ENCODE measurements around the gene CTU1.
A peak's percentile ranks its signal among the peaks of the same experiment; 100 is the strongest.

GRCh38 chr19:51097166-51097738 lies 11.0 kb downstream of the CTU1 start:
- TF ChIP-seq CTCF (IDR thresholded peaks at IDR 0.05; ENCODE audit: low read depth, low read length), result peak; percentile 68
- no peak for TF ChIP-seq EZH2phosphoT487 (IDR thresholded peaks at IDR 0.05; ENCODE audit: low read depth)

Measured in OCI-LY3 (cell line).